GM19035 (cell line): Measurements from ENCODE around the gene GDF15.
"Not testable (repeated sequence)": the region's sequence is repeated elsewhere in the genome, so short reads cannot be mapped to it uniquely, and the experiment has no call there.

Experiments used
- ATAC-seq: cut with Tn5 transposase; IDR thresholded peaks from one replicate; pipeline ENCODE4 v1.9.1; 2021; ENCODE audit not compliant: unreplicated experiment

Gene GDF15

GRCh38 chr19:18385675-18386542 lies at the start of gene GDF15:
Gene GDF15, plus strand, starts transcription at chr19:18386158. Its CDS starts 32 bp downstream, at chr19:18386190.
- no peak for ATAC-seq

GRCh38 chr19:18338541-18338940 lies 47.4 kb upstream of the GDF15 start:
- ATAC-seq: no peak

- no peak for ATAC-seq
Measured at GRCh38 chr19:18339723-18340122, 46.2 kb upstream of the GDF15 start.

- ATAC-seq: peak; percentile 68
Measured at GRCh38 chr19:18340190-18340989, 45.6 kb upstream of the GDF15 start, which contains the start of gene PGPEP1. Gene PGPEP1, plus strand, starts transcription at chr19:18340598. Its CDS starts 84 bp downstream, at chr19:18340682.

- peak; percentile 38 for ATAC-seq
Measured at GRCh38 chr19:18340990-18341868, 44.7 kb upstream of the GDF15 start.

GRCh38 chr19:18342090-18342632 lies 43.8 kb upstream of the GDF15 start:
- no peak for ATAC-seq

GRCh38 chr19:18344582-18344950 lies 41.4 kb upstream of the GDF15 start:
- no peak for ATAC-seq

GRCh38 chr19:18345296-18345695 lies 40.7 kb upstream of the GDF15 start:
- no peak for ATAC-seq

GRCh38 chr19:18346091-18346490 lies 39.9 kb upstream of the GDF15 start:
- ATAC-seq: no peak

GRCh38 chr19:18348171-18348570 lies 37.8 kb upstream of the GDF15 start:
- ATAC-seq: no peak

- ATAC-seq: not testable (repeated sequence)
Measured at GRCh38 chr19:18348818-18349339, 37.1 kb upstream of the GDF15 start.

GRCh38 chr19:18349524-18350128 lies 36.3 kb upstream of the GDF15 start:
- no peak for ATAC-seq

- no peak for ATAC-seq
Measured at GRCh38 chr19:18350490-18350889, 35.5 kb upstream of the GDF15 start.

- ATAC-seq: no peak
Measured at GRCh38 chr19:18351544-18351943, 34.4 kb upstream of the GDF15 start.

- ATAC-seq: no peak
Measured at GRCh38 chr19:18353378-18354005, 32.5 kb upstream of the GDF15 start.

GRCh38 chr19:18354743-18355142 lies 31.2 kb upstream of the GDF15 start:
- not testable (repeated sequence) for ATAC-seq

GRCh38 chr19:18357041-18357440 lies 28.9 kb upstream of the GDF15 start:
- no peak for ATAC-seq

GRCh38 chr19:18361646-18362045 lies 24.3 kb upstream of the GDF15 start:
- ATAC-seq: no peak

GRCh38 chr19:18362934-18363542 lies 22.9 kb upstream of the GDF15 start:
- no peak for ATAC-seq
